ENCODE results near the gene SDK2. TPM values are rescaled to one million over a fixed set of nuclear protein-coding genes. Genes with fewer than 3 reads are reported as not detected.
"Not testable (repeated sequence)": the region's sequence is repeated elsewhere in the genome, so short reads cannot be mapped to it uniquely, and the experiment has no call there.

The SDK2 gene
- total and polyA plus RNA-seq, 2 of the 4 experiments (the other 2 are of a cell fraction) = under 0.01 to 0.03 TPM

GRCh38 chr17:73453494-73453893 is 190.8 kb downstream of the SDK2 start:
- POLR2A ChIA-PET (ENCODE audit: unreplicated experiment); H3K9me1 ChIP-seq (ENCODE audit: insufficient read depth, low read length); BruUV-seq (replicated peaks); H3K79me1 ChIP-seq (ENCODE audit: low read depth in 1 of 2, low read length in 2 of 2); H4K20me1 ChIP-seq (ENCODE audit: insufficient read depth, low read length); dilution Hi-C loops (cut with HindIII; ENCODE audit: low sequenced_read_pairs, unreplicated experiment); H3K36me3 ChIP-seq (ENCODE audit: control insufficient read depth, insufficient read depth, low read length); H3K4me2 ChIP-seq (ENCODE audit: low read depth, low read length); H2AK5ac ChIP-seq (ENCODE audit: low read depth, low read length); H2BK20ac ChIP-seq (ENCODE audit: low read depth, low read length); in situ Hi-C loops (cut with MboI; ENCODE audit: low sequenced_read_pairs); H4K8ac ChIP-seq (ENCODE audit: low read depth in 2 of 2, low read length in 2 of 2); H3K56ac ChIP-seq (ENCODE audit: extremely low read depth, insufficient read depth, low read length); H3K27ac ChIP-seq (ENCODE audit: insufficient read depth, low read length); H2BK5ac ChIP-seq (ENCODE audit: low read depth, low read length, poor library complexity, severe bottlenecking); H3K4me1 ChIP-seq (ENCODE audit: control insufficient read depth, insufficient read depth, low read length); H4K5ac ChIP-seq (ENCODE audit: low read depth, low read length); H2AK9ac ChIP-seq (replicated peaks; ENCODE audit: low read depth, low read length, poor library complexity); intact Hi-C loops (cut with micrococcal nuclease); ATAC-seq (ENCODE audit: low read depth); DNase-seq; H2AFZ ChIP-seq (replicated peaks; ENCODE audit: low read length, poor library complexity); CTCF ChIA-PET; H3K18ac ChIP-seq (ENCODE audit: low read depth, low read length); H3K23ac ChIP-seq (ENCODE audit: low read depth, low read length); H3K4me3 ChIP-seq (ENCODE audit: insufficient read depth, low read depth, low read length); H3K4ac ChIP-seq (ENCODE audit: low read depth, low read length); H3K14ac ChIP-seq (replicated peaks; ENCODE audit: low read depth, low read length); H2BK15ac ChIP-seq (ENCODE audit: low read depth, low read length); H3K27me3 ChIP-seq (ENCODE audit: control insufficient read depth, insufficient read depth, low read length); H4K91ac ChIP-seq (ENCODE audit: insufficient read depth, low read depth, low read length); H3K9me3 ChIP-seq (ENCODE audit: control insufficient read depth, insufficient read depth, low read length); H2BK120ac ChIP-seq (ENCODE audit: low read depth, low read length); H3K9ac ChIP-seq (ENCODE audit: low read depth, low read length): not testable (repeated sequence)
- no CpG with 5 or more reads among the region's 2 CpGs for WGBS, 2 experiments (ENCODE audit: extremely low coverage in 2 of 2, insufficient read length in 1 of 2)
